ENCODE data around the gene LYRM9.
"Not testable (repeated sequence)": the region's sequence is repeated elsewhere in the genome, so short reads cannot be mapped to it uniquely, and the experiment has no call there.

The LYRM9 gene

GRCh38 chr17:27892866-27893769 lies at the start of gene LYRM9:
TSS of gene LYRM9 (minus strand) at chr17:27893365. CDS start at chr17:27882694, 10,671 bp downstream.
- peak; percentile 61 for DNase-seq

- DNase-seq, result no peak
Measured at GRCh38 chr17:27940503-27941428, 47.6 kb upstream of the LYRM9 start.

- no peak for DNase-seq
Measured at GRCh38 chr17:27939474-27940465, 46.6 kb upstream of the LYRM9 start.

- no peak for DNase-seq
Measured at GRCh38 chr17:27938864-27939263, 45.7 kb upstream of the LYRM9 start.

- no peak for DNase-seq
Measured at GRCh38 chr17:27938241-27938640, 45.1 kb upstream of the LYRM9 start.

- no peak for DNase-seq
Measured at GRCh38 chr17:27937025-27937546, 43.9 kb upstream of the LYRM9 start.

GRCh38 chr17:27930000-27930399 lies 36.8 kb upstream of the LYRM9 start:
- no peak for DNase-seq

GRCh38 chr17:27928587-27928986 lies 35.4 kb upstream of the LYRM9 start:
- DNase-seq, result no peak

- DNase-seq, result no peak
Measured at GRCh38 chr17:27927781-27928180, 34.6 kb upstream of the LYRM9 start.

GRCh38 chr17:27921599-27921998 lies 28.4 kb upstream of the LYRM9 start:
- no peak for DNase-seq

GRCh38 chr17:27921077-27921476 lies 27.9 kb upstream of the LYRM9 start:
- DNase-seq, result no peak

- DNase-seq, result no peak
Measured at GRCh38 chr17:27920569-27920968, 27.4 kb upstream of the LYRM9 start.

GRCh38 chr17:27919079-27919478 lies 25.9 kb upstream of the LYRM9 start:
- no peak for DNase-seq

GRCh38 chr17:27918498-27918897 lies 25.3 kb upstream of the LYRM9 start:
- no peak for DNase-seq

- no peak for DNase-seq
Measured at GRCh38 chr17:27917000-27917399, 23.8 kb upstream of the LYRM9 start.

GRCh38 chr17:27915709-27916108 lies 22.5 kb upstream of the LYRM9 start:
- peak; percentile 43 for DNase-seq

- DNase-seq, result no peak
Measured at GRCh38 chr17:27914382-27914781, 21.2 kb upstream of the LYRM9 start.

GRCh38 chr17:27912964-27913363 lies 19.8 kb upstream of the LYRM9 start:
- DNase-seq, result no peak

- not testable (repeated sequence) for DNase-seq
Measured at GRCh38 chr17:27912299-27912698, 19.1 kb upstream of the LYRM9 start.

GRCh38 chr17:27907976-27908558 lies 14.9 kb upstream of the LYRM9 start:
- DNase-seq, result no peak

GRCh38 chr17:27906623-27907022 lies 13.5 kb upstream of the LYRM9 start:
- peak; percentile 35 for DNase-seq

- DNase-seq, result peak; percentile 36
Measured at GRCh38 chr17:27906226-27906580, 13.0 kb upstream of the LYRM9 start.

All from NCI-H2227 treated with DMSO at 0.1 percent for 48 hours (cell line).